HG02678 (cell line): Measurements from ENCODE around the gene CUL1.
A peak's percentile ranks its signal among the peaks of the same experiment; 100 is the strongest.

ENCODE experiments used
- ATAC-seq: cut with Tn5 transposase; IDR thresholded peaks from one replicate; pipeline ENCODE4 v1.9.1; 2021; ENCODE audit warnings: mild to moderate bottlenecking, moderate library complexity; ENCODE audit not compliant: unreplicated experiment

CUL1 gene

DNA sequence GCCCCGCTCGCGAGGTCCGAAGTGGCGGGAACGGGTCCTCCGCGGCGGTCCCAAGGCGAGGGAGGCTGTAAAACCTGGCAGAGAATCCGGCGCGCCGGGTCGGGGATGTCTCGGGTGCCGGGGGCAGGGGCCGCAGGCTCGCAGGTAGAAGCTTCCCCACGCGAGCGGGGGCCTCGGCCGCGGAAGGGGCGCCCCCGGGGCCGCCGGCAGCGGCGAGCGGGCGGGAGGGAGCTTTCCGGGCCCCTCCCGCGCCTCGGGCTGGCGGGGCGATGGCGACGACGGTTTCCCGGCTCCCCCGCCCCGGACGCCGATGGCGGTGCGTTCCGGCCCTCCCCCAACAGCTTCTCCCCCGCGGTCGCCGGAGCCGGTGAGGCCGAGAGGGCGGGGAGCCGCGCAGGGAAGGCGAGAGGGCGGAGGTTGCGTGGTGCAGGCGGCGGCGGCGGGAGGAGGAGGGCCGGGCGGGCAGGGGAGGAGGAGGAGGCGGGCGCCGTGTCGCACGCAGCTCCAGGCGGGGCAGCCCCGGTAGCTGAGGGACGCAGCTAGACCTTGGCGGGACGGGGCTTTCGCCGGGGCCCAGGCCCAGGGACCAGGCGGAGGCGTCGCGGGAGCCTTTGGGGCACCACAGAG lies at the start of gene CUL1:
Gene CUL1 (plus strand): TSS at position 507 of the 627 bp plus-strand sequence. CDS start 31,220 bp downstream, outside the sequence.
- peak; percentile 74 for ATAC-seq

- no peak for ATAC-seq
Measured at GRCh38 chr7:148650232-148650858, 48.4 kb upstream of the CUL1 start.

DNA sequence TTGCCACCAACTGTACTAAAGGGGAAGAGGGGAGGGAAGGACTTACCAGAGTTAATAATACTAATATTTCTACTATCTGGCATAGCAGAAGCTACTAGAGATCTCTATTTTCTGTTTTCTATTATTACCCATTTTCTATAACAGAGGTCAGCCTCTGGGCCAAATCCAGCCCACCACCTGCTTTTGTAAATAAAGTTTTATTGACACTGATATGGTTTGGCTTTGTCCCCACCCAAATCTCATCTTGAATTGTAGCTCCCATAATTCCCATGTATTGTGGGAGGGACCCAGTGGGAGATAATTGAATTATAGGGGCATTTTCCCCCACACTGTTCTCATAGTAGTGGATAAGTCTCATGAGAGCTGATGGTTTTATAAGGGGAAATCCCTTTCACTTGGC lies 45.9 kb upstream of the CUL1 start:
- no peak for ATAC-seq

DNA sequence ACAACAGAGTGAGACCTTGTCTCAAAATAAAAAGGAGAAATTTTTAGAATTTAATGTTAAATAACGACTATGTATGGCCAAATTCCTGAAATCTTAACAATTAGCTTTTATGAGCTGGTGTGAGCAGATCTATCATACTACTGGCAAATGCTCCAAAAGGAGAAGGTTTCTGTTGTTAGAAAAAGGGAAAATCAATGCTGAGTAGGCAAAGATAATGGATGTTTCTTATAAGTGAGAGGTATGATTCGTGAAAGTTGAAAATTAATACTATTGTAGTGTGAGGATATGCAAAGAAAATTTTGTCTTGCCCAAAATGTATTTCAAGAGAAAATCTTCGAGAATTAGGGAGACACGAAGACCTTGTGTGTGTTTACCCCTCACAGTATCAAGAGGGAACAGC lies 40.8 kb upstream of the CUL1 start:
- no peak for ATAC-seq

DNA sequence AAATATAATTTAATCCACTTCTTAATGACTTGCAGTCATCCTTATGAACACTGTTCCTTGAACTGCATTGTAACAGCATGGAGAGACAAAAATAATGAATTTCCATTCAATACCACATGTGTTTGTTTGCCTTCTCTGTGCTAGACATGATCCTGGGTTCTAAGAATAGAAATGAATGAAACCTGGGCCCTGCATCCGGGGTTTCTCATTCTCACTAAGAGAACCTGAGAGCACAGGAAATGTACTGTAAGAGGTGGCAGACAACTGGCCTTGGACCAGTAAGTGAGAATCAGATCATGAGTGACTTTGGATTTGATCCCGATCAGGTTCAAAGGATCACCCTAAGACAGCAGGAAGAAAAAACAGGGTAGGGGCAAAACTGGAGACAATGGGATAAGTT lies 37.2 kb upstream of the CUL1 start:
- ATAC-seq = no peak

GRCh38 chr7:148662646-148663045 lies 36.1 kb upstream of the CUL1 start:
- ATAC-seq = no peak

GRCh38 chr7:148664324-148664723 lies 34.4 kb upstream of the CUL1 start:
- ATAC-seq = no peak

- no peak for ATAC-seq
Measured at GRCh38 chr7:148665221-148665620, 33.5 kb upstream of the CUL1 start.

GRCh38 chr7:148669927-148670326 lies 28.8 kb upstream of the CUL1 start:
- ATAC-seq = no peak

DNA sequence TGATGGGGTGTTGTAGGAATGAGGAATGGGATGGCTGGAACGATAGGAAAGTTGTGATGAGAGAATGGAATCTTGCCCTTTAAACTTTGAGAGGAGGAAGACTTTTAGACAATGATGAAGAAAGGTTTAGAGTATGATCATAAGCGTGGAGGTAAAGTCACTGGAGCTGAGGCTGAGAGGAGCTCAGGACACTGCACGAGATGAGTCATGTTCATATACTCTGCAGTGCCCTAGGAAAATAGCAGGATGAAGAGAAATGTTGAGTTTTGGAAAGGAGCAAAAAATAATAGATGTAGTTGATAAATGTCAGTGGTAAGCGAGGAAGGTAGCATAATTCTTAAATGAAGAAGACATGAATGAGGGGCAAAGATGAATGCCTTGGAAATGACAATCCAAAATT lies 28.3 kb upstream of the CUL1 start:
- no peak for ATAC-seq

DNA sequence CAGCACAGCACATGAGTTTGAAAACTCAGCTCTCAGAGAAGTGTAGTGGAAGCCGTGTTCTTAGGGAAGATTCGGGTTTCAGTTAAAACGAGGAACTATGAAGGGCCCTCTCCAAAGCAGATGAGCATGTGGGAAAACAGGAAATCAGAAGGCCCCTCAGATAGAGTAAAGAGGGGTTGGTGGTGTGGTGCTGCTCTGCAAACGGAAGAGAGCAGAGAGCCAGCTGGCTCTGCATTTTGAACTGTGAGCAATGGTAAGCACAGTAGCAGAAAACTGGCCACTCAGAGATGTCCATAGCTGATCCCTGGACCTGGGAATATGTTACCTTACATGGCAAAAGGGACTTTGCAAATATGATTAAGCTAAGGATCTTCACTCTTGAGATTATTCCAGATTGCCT lies 27.9 kb upstream of the CUL1 start:
- ATAC-seq = no peak

DNA sequence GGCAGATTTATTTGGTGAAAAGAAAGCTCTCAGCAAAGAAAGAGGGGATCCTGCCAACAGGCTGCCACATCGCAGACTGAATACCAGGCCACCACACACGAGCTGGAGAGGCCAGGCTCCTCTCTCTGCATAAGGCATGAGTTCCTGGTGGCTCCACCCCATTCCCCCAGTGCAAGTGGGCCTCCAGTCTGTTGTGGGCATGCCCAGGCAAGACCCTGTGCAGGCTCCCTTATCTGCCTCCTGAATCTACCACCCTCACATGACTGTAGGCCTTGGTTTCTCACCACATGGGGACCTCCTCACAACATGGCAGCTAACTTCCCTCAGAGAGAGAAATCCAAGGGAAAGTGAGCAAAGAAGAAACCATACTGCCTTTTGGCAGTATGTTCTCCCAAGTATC lies 26.7 kb upstream of the CUL1 start:
- no peak for ATAC-seq

DNA sequence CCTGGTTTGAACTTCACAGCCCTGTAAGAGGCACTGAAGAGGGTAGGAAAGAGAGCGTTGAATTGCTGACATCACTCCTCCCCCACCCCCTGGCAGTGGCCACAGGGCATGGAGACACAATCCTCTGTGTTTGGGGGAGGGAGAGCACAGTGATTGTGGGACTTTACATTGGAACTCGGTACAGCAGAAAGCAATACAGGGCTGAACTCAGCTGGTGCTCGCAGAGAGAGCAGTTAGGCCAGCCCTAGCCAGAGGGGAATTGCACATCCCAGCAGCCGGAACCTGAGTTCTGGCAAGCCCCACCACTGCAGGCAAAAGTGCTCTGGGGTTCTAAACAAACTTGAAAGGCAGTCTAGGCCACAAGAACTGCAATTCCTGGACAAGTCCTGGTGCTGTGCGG lies 24.0 kb upstream of the CUL1 start:
- ATAC-seq = no peak

DNA sequence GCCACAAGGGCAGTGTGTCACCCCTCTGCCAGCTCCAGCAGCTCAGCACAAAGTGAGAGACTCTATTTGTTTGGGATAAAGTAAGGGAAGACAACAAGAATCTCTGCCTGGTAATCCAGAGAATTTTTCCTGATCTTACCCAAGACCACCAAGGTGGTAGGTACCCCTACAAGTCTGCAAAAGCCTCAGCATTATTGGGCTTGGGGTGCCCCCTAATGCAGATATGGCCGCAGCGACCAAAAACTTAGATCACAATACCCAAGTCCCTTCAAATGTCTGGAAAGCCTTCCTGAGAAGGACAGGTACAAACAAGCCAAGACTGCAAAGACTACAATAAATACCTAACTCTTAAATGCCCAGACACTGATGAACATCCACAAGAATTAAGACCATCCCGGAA lies 22.4 kb upstream of the CUL1 start:
- ATAC-seq = no peak

DNA sequence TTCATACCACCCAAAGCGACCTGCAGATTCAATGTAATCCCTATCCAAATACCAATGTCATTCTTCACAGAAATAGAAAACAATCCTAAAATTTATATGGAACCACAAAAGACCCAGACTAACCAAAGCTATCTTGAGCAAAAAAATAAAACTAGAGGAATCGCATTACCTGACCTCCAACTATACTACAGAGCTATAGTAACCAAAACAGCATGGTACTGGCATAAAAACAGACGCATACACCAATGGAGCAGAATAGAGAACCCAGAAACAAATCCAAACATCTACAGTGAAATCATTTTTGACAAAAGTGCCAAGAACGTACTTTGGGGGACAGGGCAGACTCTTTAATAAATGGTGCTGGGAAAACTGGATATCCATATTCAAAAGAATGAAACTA lies 16.9 kb upstream of the CUL1 start:
- no peak for ATAC-seq

DNA sequence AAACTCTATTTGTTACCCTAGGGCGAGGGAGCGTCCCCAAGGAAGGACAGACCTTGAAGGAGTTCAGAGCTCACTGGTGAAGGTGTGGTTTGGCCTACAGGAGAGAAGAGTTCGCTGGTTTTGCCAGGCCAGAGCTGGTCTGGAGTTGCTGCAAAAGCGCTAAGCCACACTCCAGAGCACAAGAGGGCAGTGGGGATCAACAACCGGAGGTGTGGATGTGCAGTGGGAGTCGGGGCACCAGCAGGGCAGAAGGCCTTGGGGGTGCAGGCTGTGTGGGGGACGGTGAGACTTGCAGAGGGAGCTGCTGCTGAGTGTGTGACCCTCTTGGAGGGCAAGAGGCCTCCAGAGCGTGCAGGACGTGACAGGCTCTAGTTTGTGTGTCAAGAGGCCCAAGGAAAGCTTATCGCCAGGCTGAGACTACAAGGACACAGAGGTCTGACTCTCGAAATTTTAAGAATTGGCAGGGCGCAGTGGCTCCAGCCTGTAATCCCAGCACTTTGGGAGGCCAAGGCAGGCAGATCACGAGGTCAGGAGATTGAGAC lies 14.3 kb upstream of the CUL1 start:
- ATAC-seq = no peak

DNA sequence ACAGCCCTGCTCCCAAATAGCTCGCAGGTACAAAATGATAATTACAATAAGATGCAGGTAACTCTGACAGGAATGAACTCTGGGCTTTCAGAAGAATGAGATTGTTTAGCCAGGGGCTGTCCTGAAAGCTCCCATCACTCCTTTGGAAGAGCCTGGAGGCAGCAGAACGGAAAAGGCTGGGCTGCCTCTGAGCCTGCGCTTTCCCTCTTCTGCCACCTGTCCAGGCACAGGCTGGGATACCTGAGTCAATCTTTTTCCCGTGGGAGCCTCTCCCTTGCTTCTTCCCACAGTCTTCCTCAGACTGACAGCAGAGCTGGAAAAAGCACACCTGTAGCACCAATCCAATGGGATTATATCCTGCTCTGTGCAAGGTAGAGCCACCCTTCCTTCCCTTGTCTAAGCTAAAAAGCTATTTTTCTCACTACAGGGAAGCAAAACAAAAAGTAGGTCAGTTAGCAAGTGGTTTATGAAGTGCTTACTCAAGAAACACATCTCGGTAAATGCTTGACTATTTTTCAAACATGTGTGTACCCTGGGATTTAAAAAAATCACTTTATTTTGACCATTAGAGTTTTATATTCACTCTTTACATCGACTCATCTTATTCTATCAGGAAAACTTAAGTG lies 12.3 kb upstream of the CUL1 start:
- ATAC-seq = no peak

DNA sequence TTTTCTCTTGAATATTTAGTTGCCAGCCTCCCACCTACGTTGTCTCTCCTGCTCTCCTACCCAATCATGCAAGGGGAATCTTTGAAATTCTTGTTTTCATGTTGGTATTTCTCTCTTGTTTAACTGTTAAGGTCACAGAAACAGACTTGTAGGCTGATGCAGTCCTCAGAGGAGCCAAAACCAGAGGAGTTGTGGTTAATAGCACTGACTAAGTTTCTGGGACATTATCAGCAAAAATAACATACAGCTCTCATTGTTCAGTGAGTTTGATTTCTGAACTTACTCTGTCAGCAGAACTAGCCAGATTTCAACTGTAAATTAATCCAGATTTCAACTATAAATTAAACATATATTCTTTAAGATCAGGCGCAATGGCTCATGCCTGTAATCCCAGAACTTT lies 11.1 kb upstream of the CUL1 start:
- no peak for ATAC-seq

DNA sequence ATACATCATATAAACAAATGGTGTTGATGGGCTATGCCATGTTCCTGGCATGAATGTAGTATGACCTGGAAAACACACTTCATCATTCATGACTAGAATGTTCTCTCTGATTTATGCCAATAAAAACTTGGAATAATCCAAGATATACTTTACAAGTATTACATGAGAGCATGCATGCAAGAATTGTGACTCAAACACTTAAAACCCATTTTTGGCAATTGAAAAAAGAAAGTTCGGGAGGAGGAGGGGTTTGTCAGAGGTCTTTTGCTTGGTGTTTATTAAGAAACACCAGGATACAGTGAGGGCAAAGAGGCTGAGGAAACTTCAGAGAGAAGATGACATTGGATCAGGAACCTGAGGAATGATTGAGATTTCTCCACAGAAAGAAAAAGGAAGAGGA lies 10.2 kb upstream of the CUL1 start:
- ATAC-seq = no peak

DNA sequence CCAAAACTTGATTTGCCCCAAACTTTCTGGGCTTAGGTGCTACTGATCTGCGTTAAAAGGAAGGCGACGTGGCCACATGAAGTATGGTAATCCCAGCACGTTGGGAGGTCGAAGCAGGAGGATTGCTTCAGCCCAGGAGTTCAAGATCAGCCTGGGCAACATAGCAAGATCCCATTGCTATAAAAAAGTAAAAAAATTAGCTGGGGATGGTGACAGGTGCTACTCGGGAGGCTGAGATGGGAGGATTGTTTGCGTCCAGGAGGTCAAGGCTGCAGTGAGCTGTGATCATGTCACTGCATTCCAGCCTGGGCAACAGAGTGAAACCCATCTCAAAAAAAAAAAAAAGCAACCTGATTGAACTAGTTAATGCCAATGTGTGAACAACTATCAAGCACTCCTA lies 5.1 kb upstream of the CUL1 start:
- no peak for ATAC-seq

GRCh38 chr7:148694631-148695030 lies 4.1 kb upstream of the CUL1 start:
- no peak for ATAC-seq

DNA sequence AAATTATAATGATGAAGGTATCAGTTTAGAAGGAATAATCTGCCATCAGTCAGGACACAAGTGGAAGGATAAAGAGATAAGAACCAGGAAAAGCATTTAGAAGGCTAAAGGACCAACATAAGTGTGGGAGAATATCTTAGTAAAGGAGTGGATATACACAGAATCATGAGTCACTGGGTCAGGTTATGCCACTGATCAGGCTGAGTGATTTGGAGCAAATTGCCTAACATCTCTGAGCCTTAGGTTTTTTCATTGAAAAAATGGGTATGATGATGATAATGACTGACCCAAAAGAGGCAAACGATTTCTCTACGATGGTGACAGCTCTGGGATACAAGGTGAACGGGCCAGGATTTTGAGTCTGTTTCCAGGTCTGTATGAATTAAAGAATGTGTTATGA lies 2.8 kb upstream of the CUL1 start:
- no peak for ATAC-seq
